Activated T-helper 9 cell treated with anti-CD3 and anti-CD28 coated beads, Interleukin-2, amount 50 U/mL, for 16 hours (primary cell): ENCODE measurements around the gene ZNF71.
"Not testable (repeated sequence)": the region's sequence is repeated elsewhere in the genome, so short reads cannot be mapped to it uniquely, and the experiment has no call there.

Source experiments
- DNase-seq: peaks from one replicate; pipeline ENCODE4 v3.0.0-alpha.2; 2020; ENCODE audit warnings: low read depth

ZNF71 gene

GRCh38 chr19:56622374-56622773 lies 27.3 kb downstream of the ZNF71 start:
- DNase-seq: no peak

- no peak for DNase-seq
Observed at GRCh38 chr19:56623006-56623405, 27.9 kb downstream of the ZNF71 start.

GRCh38 chr19:56625708-56626107 lies 30.6 kb downstream of the ZNF71 start:
- DNase-seq: no peak

- no peak for DNase-seq
Observed at GRCh38 chr19:56633021-56633420, 37.9 kb downstream of the ZNF71 start.

GRCh38 chr19:56637976-56638555 lies 43.0 kb downstream of the ZNF71 start:
- no peak for DNase-seq

- DNase-seq: no peak
Observed at GRCh38 chr19:56639217-56639616, 44.1 kb downstream of the ZNF71 start.

- DNase-seq: no peak
Observed at GRCh38 chr19:56642711-56643459, 47.8 kb downstream of the ZNF71 start, which contains the start of gene SMIM17. TSS of gene SMIM17 (plus strand) at chr19:56643159. CDS start at chr19:56645668, 2,509 bp downstream.

- no peak for DNase-seq
Observed at GRCh38 chr19:56643460-56643955, 48.4 kb downstream of the ZNF71 start.

GRCh38 chr19:56654151-56654550 lies 59.0 kb downstream of the ZNF71 start:
- DNase-seq: no peak

- DNase-seq: no peak
Observed at GRCh38 chr19:56660381-56661107, 65.4 kb downstream of the ZNF71 start.

GRCh38 chr19:56661248-56661647 lies 66.1 kb downstream of the ZNF71 start:
- no peak for DNase-seq

GRCh38 chr19:56663931-56664500 lies 68.9 kb downstream of the ZNF71 start:
- DNase-seq: no peak

GRCh38 chr19:56664511-56664910 lies 69.4 kb downstream of the ZNF71 start:
- no peak for DNase-seq

GRCh38 chr19:56667311-56667870 lies 72.3 kb downstream of the ZNF71 start:
- DNase-seq: no peak

GRCh38 chr19:56668676-56669075 lies 73.6 kb downstream of the ZNF71 start:
- DNase-seq: no peak

- DNase-seq: no peak
Observed at GRCh38 chr19:56670401-56670960, 75.4 kb downstream of the ZNF71 start.

- DNase-seq: no peak
Observed at GRCh38 chr19:56670961-56671612, 76.0 kb downstream of the ZNF71 start.

GRCh38 chr19:56671613-56671994 lies 76.5 kb downstream of the ZNF71 start, which contains the start of gene ZNF835:
TSS of gene ZNF835 (minus strand) at chr19:56671757. CDS start at chr19:56665198, 6,559 bp downstream.
- peak; percentile 69 for DNase-seq

- DNase-seq: not testable (repeated sequence)
Observed at GRCh38 chr19:56672610-56673009, 77.5 kb downstream of the ZNF71 start.
